NCI-H1930 (cell line): ENCODE data around the gene ERC2.

Experiments used
- DNase-seq, 2 experiments: peaks; one replicate each; lab custom pipeline; 2025; lab: John Stamatoyannopoulos, UW

Gene ERC2

GRCh38 chr3:55678546-55679216, 789.6 kb downstream of the ERC2 start:
- no peak for DNase-seq

GRCh38 chr3:55676643-55677042, 791.6 kb downstream of the ERC2 start:
- no peak for DNase-seq

GRCh38 chr3:55675478-55675877, 792.8 kb downstream of the ERC2 start:
- no peak for DNase-seq

- no peak for DNase-seq
Measured at GRCh38 chr3:55673764-55674163, 794.5 kb downstream of the ERC2 start.

GRCh38 chr3:55669133-55669532, 799.1 kb downstream of the ERC2 start:
- DNase-seq, result no peak

- DNase-seq, result no peak
Measured at GRCh38 chr3:55668359-55668758, 799.9 kb downstream of the ERC2 start.

GRCh38 chr3:55664387-55664786, 803.9 kb downstream of the ERC2 start:
- no peak for DNase-seq

GRCh38 chr3:55662683-55663082, 805.6 kb downstream of the ERC2 start:
- no peak for DNase-seq

- no peak for DNase-seq
Measured at GRCh38 chr3:55661571-55661970, 806.7 kb downstream of the ERC2 start.

GRCh38 chr3:55661141-55661540, 807.1 kb downstream of the ERC2 start:
- no peak for DNase-seq

GRCh38 chr3:55660642-55661041, 807.6 kb downstream of the ERC2 start:
- no peak for DNase-seq

- no peak for DNase-seq
Measured at GRCh38 chr3:55659701-55660100, 808.6 kb downstream of the ERC2 start.

GRCh38 chr3:55658690-55659562, 809.3 kb downstream of the ERC2 start:
- no peak for DNase-seq

GRCh38 chr3:55658270-55658669, 810.0 kb downstream of the ERC2 start:
- no peak for DNase-seq

- DNase-seq, result no peak
Measured at GRCh38 chr3:55655544-55655943, 812.7 kb downstream of the ERC2 start.

GRCh38 chr3:55654123-55654760, 814.0 kb downstream of the ERC2 start:
- DNase-seq, result no peak

GRCh38 chr3:55651011-55651410, 817.3 kb downstream of the ERC2 start:
- no peak for DNase-seq

GRCh38 chr3:55650011-55650410, 818.3 kb downstream of the ERC2 start:
- DNase-seq, result no peak

GRCh38 chr3:55649554-55649953, 818.7 kb downstream of the ERC2 start:
- DNase-seq, result no peak

- no peak for DNase-seq
Measured at GRCh38 chr3:55648591-55649318, 819.5 kb downstream of the ERC2 start.

GRCh38 chr3:55647670-55648069, 820.6 kb downstream of the ERC2 start:
- DNase-seq, result no peak

GRCh38 chr3:55647063-55647462, 821.2 kb downstream of the ERC2 start:
- DNase-seq, result no peak
